Keratinocyte (primary cell): ENCODE measurements around the gene GRAMD1B. TPM values are rescaled to one million over a fixed set of nuclear protein-coding genes. Genes with fewer than 3 reads are reported as not detected.

Experiments used
- DNase-seq: peaks from one replicate; pipeline ENCODE4 v3.0.0-alpha.2; 2011; ENCODE audit warnings: low read depth, missing footprints, low spot score
- FAIRE-seq: peaks from 2 replicates; lab custom pipeline; 2011; peaks lifted over from hg19 to GRCh38; lab: Jason Lieb, UNC
- H2AFZ ChIP-seq: 2 replicates; pipeline ENCODE4 v1.6.0; 2012; ENCODE audit warnings: low read length, control low read depth, inconsistent platforms; ENCODE audit not compliant: control insufficient read depth
- H3K27ac ChIP-seq: 2 replicates; pipeline ENCODE4 v1.5.1; 2011; ENCODE audit warnings: low read length; ENCODE audit not compliant: control insufficient read depth, insufficient read depth
- H3K27me3 ChIP-seq: 3 replicates; pipeline ENCODE4 v1.6.0; 2011; ENCODE audit warnings: low read length; ENCODE audit not compliant: control insufficient read depth, insufficient read depth; ENCODE audit errors: extremely low read depth
- H3K36me3 ChIP-seq, 2 experiments: 2 replicates in 1 of 2; 3 replicates in 1 of 2; pipeline ENCODE4 v1.5.1; 2011; ENCODE audit warnings: low read length in 2 of 2, mild to moderate bottlenecking in 1 of 2; ENCODE audit not compliant: control insufficient read depth in 2 of 2, insufficient read depth in 2 of 2; ENCODE audit errors: extremely low read depth in 1 of 2
- H3K4me1 ChIP-seq: 3 replicates; pipeline ENCODE4 v1.5.1; 2011; ENCODE audit warnings: low read length; ENCODE audit not compliant: control insufficient read depth, insufficient read depth; ENCODE audit errors: extremely low read depth
- H3K4me2 ChIP-seq: 3 replicates; pipeline ENCODE4 v1.6.0; 2011; ENCODE audit warnings: low read depth, low read length; ENCODE audit not compliant: control insufficient read depth, insufficient read depth; ENCODE audit errors: extremely low read depth
- H3K4me3 ChIP-seq, 3 experiments: fragments of 200-600 bp in 1 of 3; sonication (generic) in 1 of 3; 2 replicates in 2 of 3; 3 replicates in 1 of 3; pipeline ENCODE4 v1.5.1; 2011 to 2016; ENCODE audit warnings: low read length in 3 of 3, mild to moderate bottlenecking in 3 of 3, control low read depth in 2 of 3, inconsistent platforms in 1 of 3, low read depth in 1 of 3, mixed read lengths in 1 of 3, mixed run types in 1 of 3, moderate library complexity in 1 of 3; ENCODE audit not compliant: control insufficient read depth in 2 of 3, insufficient read depth in 2 of 3; ENCODE audit errors: extremely low read depth in 1 of 3
- H3K79me2 ChIP-seq: 2 replicates; pipeline ENCODE4 v1.6.0; 2012; ENCODE audit warnings: low read length; ENCODE audit not compliant: control insufficient read depth, insufficient read depth
- H3K9ac ChIP-seq: 3 replicates; pipeline ENCODE4 v1.6.0; 2011; ENCODE audit warnings: low read length; ENCODE audit not compliant: control insufficient read depth, insufficient read depth; ENCODE audit errors: extremely low read depth
- H3K9me1 ChIP-seq: 3 replicates; pipeline ENCODE4 v1.6.0; 2011; ENCODE audit warnings: low read length; ENCODE audit not compliant: control insufficient read depth, insufficient read depth; ENCODE audit errors: extremely low read depth
- H3K9me3 ChIP-seq: 2 replicates; pipeline ENCODE4 v1.5.1; 2012; ENCODE audit warnings: low read depth, low read length; ENCODE audit not compliant: control insufficient read depth
- H4K20me1 ChIP-seq: 3 replicates; pipeline ENCODE4 v1.6.0; 2011; ENCODE audit warnings: low read length; ENCODE audit not compliant: control insufficient read depth, insufficient read depth; ENCODE audit errors: extremely low read depth
- CTCF ChIP-seq, 3 experiments: IDR thresholded peaks in 1 of 3; conservative IDR thresholded peaks in 1 of 3; optimal IDR thresholded peaks in 1 of 3; 2 replicates in 2 of 3; 3 replicates in 1 of 3; pipeline versions ENCODE3 to v1.5.1; 2011; ENCODE audit warnings: low read length in 3 of 3, mild to moderate bottlenecking in 3 of 3, moderate library complexity in 2 of 3, control low read depth in 1 of 3, inconsistent platforms in 1 of 3; ENCODE audit not compliant: insufficient read depth in 2 of 3; ENCODE audit errors: extremely low read depth in 1 of 3
- EZH2 ChIP-seq: IDR thresholded peaks from one replicate; pipeline ENCODE4 v1.6.1; 2012; ENCODE audit warnings: inconsistent platforms, mild to moderate bottlenecking, low read length, moderate library complexity
- dilution Hi-C: fragments of 300-500 bp; cut with MboI; formaldehyde crosslinking; loops from one replicate; pipeline ENCODE4 v1.7.0; 2020; ENCODE audit warnings: low sequenced_read_pairs; ENCODE audit not compliant: extremely low pct_ligation_motif_present
- polyA plus RNA-seq, 5 experiments: library from polyadenylated mRNA; depleted of rRNA in 3 of 5; stranded (reverse) in 3 of 5; stranded (forward) in 1 of 5; unstranded in 1 of 5; fragments of >200 nt; gene quantifications; 1 replicate in 1 of 5; 2 replicates in 3 of 5; 3 replicates in 1 of 5; pipeline versions ENCODE4 v1.2.1 to v1.2.3, GENCODE V29; 2011 to 2012; ENCODE audit warnings: missing spikeins in 2 of 5, low read depth in 1 of 5, low replicate concordance in 1 of 5

The GRAMD1B gene
- polyA plus RNA-seq, 1 donor (not counting 4 experiments of a cell fraction or from before 2014, with no cell fraction given): 0.04 TPM

- Histone ChIP-seq H3K27me3 (no peaks in the 10 kb centered on the region), H3K36me3 (no peaks in the 10 kb centered on the region), H3K27ac (no peak overlapping the region), H4K20me1 (no peaks in the 10 kb centered on the region), H3K79me2 (no peaks in the 10 kb centered on the region), H3K9me1 (no peaks in the 10 kb centered on the region), H3K9me3 (no peaks in the 10 kb centered on the region), H3K4me2 (no peak overlapping the region), H3K4me1 (peaks cover 3% of the 10 kb centered on the region), H3K4me3 (no peak overlapping the region), H2AFZ (no peak overlapping the region), H3K9ac (no peak overlapping the region)
- FAIRE-seq: no peak
- no peak for DNase-seq
- dilution Hi-C loops: no loop called here
- TF ChIP-seq EZH2 (no peak), CTCF (optimal IDR thresholded peaks at IDR 0.05 in 1 of 3, IDR thresholded peaks at IDR 0.05 in 1 of 3, conservative IDR thresholded peaks at IDR 0.05 in 1 of 3; ENCODE audit: extremely low read depth in 1 of 3, insufficient read depth in 2 of 3, low read length in 3 of 3) (no peak)
Observed at GRCh38 chr11:123507043-123507442, 77.0 kb downstream of the GRAMD1B start.

- Histone ChIP-seq H3K9ac (no peak overlapping the region), H3K4me3 (no peak overlapping the region), H3K27me3 (no peaks in the 10 kb centered on the region), H3K79me2 (no peaks in the 10 kb centered on the region), H3K9me3 (no peaks in the 10 kb centered on the region), H4K20me1 (no peaks in the 10 kb centered on the region), H3K4me1 (peaks cover 3% of the 10 kb centered on the region), H3K27ac (no peak overlapping the region), H3K4me2 (no peak overlapping the region), H3K9me1 (no peaks in the 10 kb centered on the region), H2AFZ (no peak overlapping the region), H3K36me3 (no peaks in the 10 kb centered on the region)
- dilution Hi-C loops: no loop called here
- TF ChIP-seq EZH2 (no peak), CTCF (optimal IDR thresholded peaks at IDR 0.05 in 1 of 3, IDR thresholded peaks at IDR 0.05 in 1 of 3, conservative IDR thresholded peaks at IDR 0.05 in 1 of 3; ENCODE audit: extremely low read depth in 1 of 3, insufficient read depth in 2 of 3, low read length in 3 of 3) (no peak)
- no peak for FAIRE-seq
- DNase-seq: no peak
Observed at GRCh38 chr11:123509737-123510578, 79.9 kb downstream of the GRAMD1B start.
